ENCODE results near the gene SLC6A13. TPM values are rescaled to one million over a fixed set of nuclear protein-coding genes. Genes with fewer than 3 reads are reported as not detected.

The SLC6A13 gene
- total and polyA plus RNA-seq, 2 of the 8 experiments (the other 6 are each of a cell fraction or from before 2014, with no cell fraction given): 0.03 TPM; not detected in 1

- ChIA-PET POLR2A (ENCODE audit: partially characterized antibody) (interaction anchor here (1.0 to 1.4 kb wide), 2 partner anchors 9 to 25 kb away, joined by 3 read pairs; no protein-coding TSS in a partner anchor), CTCF (ENCODE audit: partially characterized antibody) (interaction anchor here (0.7 to 1.8 kb wide), 3 partner anchors 14 to 42 kb away, joined by 3 to 11 read pairs (median 3); no protein-coding TSS in a partner anchor)
- Histone ChIP-seq H3K27me3 (replicated peaks in 1 of 4; ENCODE audit: control insufficient read depth in 3 of 4, extremely low read depth in 1 of 4, insufficient read depth in 3 of 4, low read length in 3 of 4) (peaks cover 0 to 4% (median 1%) of the 10 kb centered on the region in 4 experiments; a peak in 2 of 7 replicates), H2BK12ac (ENCODE audit: low read depth, low read length) (no peak overlapping the region), H2BK15ac (ENCODE audit: low read length) (no peak overlapping the region), H3K56ac (replicated peaks; ENCODE audit: insufficient read length, low read depth, low read length) (no peak overlapping the region), H4K8ac (ENCODE audit: extremely low read depth, insufficient read depth, low read length) (no peak overlapping the region), H2BK120ac (replicated peaks; ENCODE audit: low read depth, low read length) (no peak overlapping the region), H3K4me1 (replicated peaks in 1 of 4; ENCODE audit: control insufficient read depth in 3 of 4, insufficient read depth in 4 of 4, low read length in 3 of 4) (no peaks in the 10 kb centered on the region; a peak in 1 of 7 replicates), H3K9me3 (ENCODE audit: insufficient read depth in 2 of 2, low read depth in 1 of 2, low read length in 1 of 2) (no peaks in the 10 kb centered on the region), H2AFZ (ENCODE audit: low read length) (no peak overlapping the region), H3K79me2 (ENCODE audit: control insufficient read depth in 1 of 2, insufficient read depth in 2 of 2, low read length in 2 of 2) (no peaks in the 10 kb centered on the region), H3K9ac (replicated peaks in 1 of 4; ENCODE audit: extremely low read depth in 1 of 4, low read depth in 3 of 4, low read length in 3 of 4) (no peak overlapping the region), H4K5ac (ENCODE audit: insufficient read length, low read depth, low read length) (no peak overlapping the region), H2AK5ac (ENCODE audit: low read depth, low read length) (no peak overlapping the region), H3K23me2 (ENCODE audit: low read depth, low read length) (peaks cover 2% of the 10 kb centered on the region; the same call in 1 of the 2 replicates), H3K23ac (ENCODE audit: insufficient read length) (no peak overlapping the region), H2BK20ac (ENCODE audit: low read length) (no peak overlapping the region), H3K4me2 (ENCODE audit: insufficient read depth in 1 of 2, low read depth in 2 of 2, low read length in 2 of 2) (no peak overlapping the region), H3K36me3 (ENCODE audit: control insufficient read depth in 2 of 4, insufficient read depth in 4 of 4, low read length in 3 of 4) (no peaks in the 10 kb centered on the region), H3K4me3 (ENCODE audit: extremely low read depth in 1 of 4, insufficient read depth in 2 of 4, low read depth in 3 of 4, low read length in 4 of 4) (no peak overlapping the region), H3K14ac (ENCODE audit: insufficient read length) (no peak overlapping the region), H3K18ac (ENCODE audit: extremely low read depth, low read length) (no peak overlapping the region), H4K91ac (replicated peaks; ENCODE audit: insufficient read length, low read length) (no peak overlapping the region), H3K4ac (replicated peaks; ENCODE audit: insufficient read length, low read depth, low read length) (no peak overlapping the region), H4K20me1 (replicated peaks in 1 of 2; ENCODE audit: control insufficient read depth in 1 of 2, insufficient read depth in 2 of 2, low read length in 2 of 2) (no peaks in the 10 kb centered on the region), H3K27ac (ENCODE audit: low read depth, low read length) (no peak overlapping the region), H3K79me1 (ENCODE audit: low read depth, low read length) (no peaks in the 10 kb centered on the region), H2BK5ac (ENCODE audit: low read depth, low read length) (no peak overlapping the region)
- no peak for FAIRE-seq
- 90% methylated on average over 5 of the region's 5 CpGs; no CpG with 5 or more reads in 1 of the 2 experiments for WGBS, 2 experiments (ENCODE audit: extremely low coverage in 1 of 2, insufficient coverage in 1 of 2, insufficient read length in 1 of 2, insufficient replicate concordance in 2 of 2, low coverage in 1 of 2, low lambda C conversion rate in 2 of 2, missing lambda C conversion rate in 1 of 2)
- DNase-seq (ENCODE audit: low read depth in 1 of 2, low spot score in 2 of 2): no peak
- no peak for TF ChIP-seq POLR2AphosphoS5 (IDR thresholded peaks at IDR 0.05; ENCODE audit: low read depth, low read length)
- TF ChIP-seq POLR2A (IDR thresholded peaks at IDR 0.05; ENCODE audit: control extremely low read depth in 1 of 2, low read depth in 2 of 2, low read length in 2 of 2): no peak
- no peak for TF ChIP-seq SRF (IDR thresholded peaks at IDR 0.05; ENCODE audit: low read depth, low read length)
- TF ChIP-seq EZH2 (IDR thresholded peaks at IDR 0.05; ENCODE audit: low read depth, low read length, severe bottlenecking): no peak
- no peak for TF ChIP-seq CTBP2 (IDR thresholded peaks at IDR 0.05; ENCODE audit: borderline replicate concordance, insufficient read depth, insufficient read length, low read length)
These were observed 67.5 kb downstream of the SLC6A13 start for GRCh38 chr12:195156-195555.
